Activated CD4-positive, alpha-beta T cell treated with anti-CD3 and anti-CD28 coated beads, Interleukin-2, Interleukin-4, amounts not matched to agents 100 ng/mL and 50 ng/mL, durations not matched to agents 16 hours and 8 hours (primary cell): Measurements from ENCODE around the gene HS3ST4.

ENCODE experiments used
- DNase-seq: peaks from one replicate; pipeline ENCODE4 v3.0.0-alpha.2; 2020; ENCODE audit warnings: low spot score

Gene HS3ST4

DNA sequence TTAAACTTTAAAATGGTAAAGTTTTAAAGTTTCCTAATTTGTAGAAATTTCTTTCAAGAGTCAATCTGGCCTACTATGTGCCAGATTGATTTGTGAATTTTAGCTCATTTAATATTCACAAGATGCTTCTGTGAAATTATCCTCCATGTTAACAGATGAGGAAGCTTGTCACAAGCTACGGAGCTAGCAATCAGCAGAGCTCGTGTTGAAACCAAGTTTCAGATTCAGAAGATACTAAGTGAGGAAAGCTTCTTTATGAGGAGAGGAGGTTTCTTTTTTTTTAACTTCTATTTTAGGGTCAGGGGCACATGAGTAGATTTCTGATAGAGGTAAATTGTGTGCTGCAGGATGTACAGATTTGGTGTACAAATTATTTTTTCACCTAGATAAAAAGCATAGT is 135.9 kb downstream of the HS3ST4 start:
- DNase-seq, result no peak

GRCh38 chr16:25828510-25828909 is 136.8 kb downstream of the HS3ST4 start:
- DNase-seq, result no peak

GRCh38 chr16:25832291-25832690 is 140.5 kb downstream of the HS3ST4 start:
- DNase-seq, result no peak

- no peak for DNase-seq
Observed at GRCh38 chr16:25834101-25834500, 142.3 kb downstream of the HS3ST4 start.

GRCh38 chr16:25835126-25835525 is 143.4 kb downstream of the HS3ST4 start:
- no peak for DNase-seq

- DNase-seq, result peak; percentile 44
Observed at GRCh38 chr16:25838724-25839186, 147.0 kb downstream of the HS3ST4 start.

- DNase-seq, result no peak
Observed at GRCh38 chr16:25841761-25842160, 150.0 kb downstream of the HS3ST4 start.

GRCh38 chr16:25845901-25846300 is 154.1 kb downstream of the HS3ST4 start:
- DNase-seq, result no peak

- no peak for DNase-seq
Observed at GRCh38 chr16:25854141-25854540, 162.4 kb downstream of the HS3ST4 start.

- DNase-seq, result no peak
Observed at GRCh38 chr16:25855063-25855462, 163.3 kb downstream of the HS3ST4 start.

DNA sequence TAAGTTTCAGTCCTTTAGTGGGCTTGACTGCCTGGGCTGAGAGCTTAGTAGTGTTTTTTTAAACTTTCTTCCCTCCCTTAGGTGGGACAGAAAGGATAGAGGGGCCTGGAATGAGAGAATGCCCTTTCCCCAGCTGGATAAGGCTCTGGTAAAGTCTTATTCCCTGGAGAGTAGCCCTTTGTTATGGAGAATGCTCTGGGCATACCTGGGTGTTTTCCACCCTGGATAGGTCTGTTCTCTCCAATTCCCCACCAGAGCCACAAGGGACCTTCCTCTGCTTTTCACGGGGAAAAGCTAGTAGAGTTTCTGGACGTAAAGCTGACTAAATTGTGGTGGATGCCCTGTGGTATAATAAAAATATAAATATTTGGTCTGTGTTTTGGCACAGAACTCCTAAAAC is 164.1 kb downstream of the HS3ST4 start:
- no peak for DNase-seq

DNA sequence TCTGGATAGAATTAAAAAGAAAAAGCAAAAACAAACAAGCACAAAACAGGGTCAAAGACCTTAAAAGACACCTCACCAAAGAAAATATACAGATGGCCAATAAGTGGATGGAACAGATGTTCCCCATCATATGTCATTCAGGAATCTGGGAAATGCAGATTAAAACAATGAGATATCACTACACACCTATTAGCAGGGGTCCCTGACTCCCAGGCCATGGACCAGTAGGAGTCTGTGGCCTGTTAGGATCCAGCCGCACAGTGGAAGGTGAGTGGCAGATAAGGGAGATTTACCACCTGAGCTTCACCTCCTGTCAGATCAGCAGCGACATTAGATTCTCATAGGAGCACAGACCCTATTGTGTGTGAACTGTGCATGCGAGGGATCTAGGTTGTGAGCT is 167.9 kb downstream of the HS3ST4 start:
- no peak for DNase-seq

DNA sequence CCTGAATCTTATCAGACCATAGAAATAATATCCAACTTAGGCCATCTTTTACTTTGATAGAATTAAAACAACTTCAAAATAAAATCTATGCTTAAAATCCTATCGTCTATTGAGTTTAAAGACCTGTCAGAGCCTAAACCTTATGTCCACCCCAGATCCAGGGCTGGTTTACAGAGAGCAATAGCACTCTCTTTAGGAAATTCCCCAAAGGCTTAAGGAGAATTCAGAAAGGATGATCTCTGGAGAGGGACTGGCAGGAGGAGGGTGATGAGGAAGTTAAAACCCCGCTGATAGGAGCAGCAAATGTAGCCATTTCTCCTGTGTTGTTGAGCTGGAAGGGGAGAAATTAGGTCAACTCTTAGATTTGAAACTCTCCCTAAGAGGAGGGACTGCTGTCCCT is 175.3 kb downstream of the HS3ST4 start:
- no peak for DNase-seq

DNA sequence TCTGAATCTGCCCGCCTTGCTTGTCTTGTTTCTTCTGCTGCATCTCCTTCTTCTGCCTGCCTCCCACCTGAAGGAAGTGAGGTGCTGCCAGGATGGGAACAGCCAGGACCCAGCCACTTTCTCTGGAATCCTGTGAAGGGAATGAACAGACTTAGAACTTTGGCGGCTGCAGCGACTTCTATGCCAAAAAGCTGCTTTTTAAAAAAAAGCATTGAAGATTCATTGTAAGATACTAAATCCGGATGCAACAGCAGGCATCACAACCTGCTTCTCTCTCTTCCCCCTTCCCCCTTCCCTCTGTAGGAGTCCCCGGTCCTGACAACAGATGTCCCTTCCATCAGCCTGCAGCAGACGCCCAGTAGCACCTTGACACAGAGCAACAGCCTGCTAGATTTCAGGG is 176.3 kb downstream of the HS3ST4 start:
- no peak for DNase-seq

GRCh38 chr16:25868706-25869370 is 177.1 kb downstream of the HS3ST4 start:
- DNase-seq, result no peak

- no peak for DNase-seq
Observed at GRCh38 chr16:25872369-25873070, 180.8 kb downstream of the HS3ST4 start.

DNA sequence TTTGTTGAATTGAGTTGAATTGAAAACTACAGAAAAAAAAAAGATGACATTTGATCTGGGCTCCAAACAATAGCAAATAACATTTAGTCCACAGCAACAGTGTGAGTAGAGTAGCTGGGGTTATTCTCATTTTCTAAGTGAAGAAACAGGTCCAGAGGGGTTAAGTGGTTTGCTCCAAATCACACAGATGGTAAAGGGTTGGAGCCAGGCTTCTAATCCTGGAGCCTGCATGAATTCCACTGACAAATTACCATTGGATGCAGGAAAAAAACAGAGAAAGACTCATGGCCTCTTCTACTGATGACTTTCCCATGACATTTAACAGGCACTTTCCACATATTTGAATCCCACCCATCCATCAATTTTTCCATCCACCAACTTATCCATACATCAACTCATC is 182.4 kb downstream of the HS3ST4 start:
- DNase-seq, result no peak

DNA sequence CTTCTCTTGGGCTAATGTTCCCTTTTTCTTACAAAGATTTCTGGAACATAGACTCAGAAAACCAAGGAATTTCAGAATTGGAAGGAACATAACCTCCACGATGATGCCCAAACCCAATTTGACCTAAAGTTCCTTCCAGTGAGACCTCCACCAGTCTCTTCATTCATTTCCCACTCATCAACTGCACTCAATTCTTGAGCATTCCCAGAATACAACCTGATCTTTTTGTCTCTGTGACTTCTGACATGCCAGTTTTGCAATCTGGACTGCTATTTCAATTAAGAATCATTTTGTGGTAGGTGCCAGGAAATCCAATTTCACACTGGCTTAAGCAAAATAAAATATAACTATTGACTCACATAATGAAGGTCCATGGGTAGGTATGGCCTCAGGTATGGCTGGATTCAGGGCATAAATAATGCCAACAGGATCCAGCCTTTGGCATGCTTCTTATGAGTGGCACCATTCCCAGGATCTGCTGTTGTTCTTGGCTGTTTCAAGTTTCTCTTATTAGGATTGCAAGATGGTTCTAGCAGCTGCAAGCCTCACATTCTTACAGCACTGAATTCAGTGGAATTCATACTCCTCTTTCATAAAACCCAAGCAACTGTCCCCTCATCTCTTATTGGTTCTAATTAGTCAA is 184.3 kb downstream of the HS3ST4 start:
- no peak for DNase-seq

- DNase-seq, result no peak
Observed at GRCh38 chr16:25877103-25877502, 185.3 kb downstream of the HS3ST4 start.

- DNase-seq, result no peak
Observed at GRCh38 chr16:25886598-25886997, 194.8 kb downstream of the HS3ST4 start.

DNA sequence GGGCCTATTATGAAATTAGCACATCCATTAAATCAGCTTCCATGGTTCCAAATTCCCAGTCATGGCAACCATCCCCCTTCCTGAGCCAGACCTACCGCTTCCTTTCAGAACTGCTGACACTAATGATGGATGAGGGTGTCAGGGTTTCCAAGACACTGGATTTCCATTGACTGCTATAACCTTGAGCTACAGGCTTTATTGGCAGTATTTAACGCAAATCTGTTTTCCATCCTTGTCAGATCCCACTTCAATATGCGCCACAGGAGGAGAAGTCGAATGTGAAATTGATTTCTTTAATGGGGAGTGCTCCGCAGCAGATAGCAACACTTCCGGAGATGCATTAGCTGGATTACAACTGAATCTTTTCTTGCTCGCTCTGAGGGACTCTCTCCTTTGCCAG is 197.1 kb downstream of the HS3ST4 start:
- no peak for DNase-seq

DNA sequence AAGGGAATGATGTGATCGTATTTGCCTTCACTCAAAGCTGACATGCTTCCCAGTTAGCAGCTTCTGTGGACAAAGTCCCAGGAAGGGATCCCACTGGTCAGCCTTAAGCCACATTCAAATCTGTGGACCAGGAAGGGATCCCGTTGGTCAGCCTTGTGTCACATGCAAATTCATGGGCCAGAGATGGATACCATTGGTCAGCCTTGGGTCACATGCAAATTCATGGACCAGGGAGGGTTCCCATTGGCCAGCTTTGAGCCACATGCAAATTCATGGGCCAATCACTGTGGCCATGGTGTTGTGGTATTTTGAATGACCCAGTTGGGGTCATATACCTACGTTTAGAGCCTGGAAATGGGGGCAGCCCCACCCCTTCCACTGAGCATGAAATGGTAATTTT is 201.6 kb downstream of the HS3ST4 start:
- DNase-seq, result no peak

DNA sequence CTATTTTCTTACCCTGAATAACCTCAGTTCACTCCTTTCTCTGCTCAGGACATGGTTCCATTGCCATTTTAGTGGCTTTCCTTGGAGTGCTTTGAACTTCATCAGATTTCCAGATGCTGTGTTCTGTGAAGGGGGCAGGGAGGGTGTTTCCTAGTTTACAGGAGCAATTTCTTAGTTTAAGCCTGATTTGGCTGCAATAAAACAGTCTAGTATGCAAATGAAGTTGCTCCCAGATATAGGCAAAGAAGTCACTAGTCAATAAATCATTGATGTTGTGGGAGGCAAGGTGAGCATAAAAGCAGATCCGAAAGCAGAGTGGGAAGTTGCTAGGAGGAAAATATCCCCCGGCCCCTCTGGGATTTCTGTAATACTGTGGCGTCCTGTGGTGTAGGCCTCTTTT is 202.3 kb downstream of the HS3ST4 start:
- no peak for DNase-seq
